HEK293 (cell line): Measurements from ENCODE around the gene PSMD8.

Source experiments
- CTCF ChIA-PET: fragments of 350-600 bp; formaldehyde crosslinking; extraction: SDS; loops from one replicate; lab custom pipeline; 2021; ENCODE audit warnings: antibody characterized with exemption; lab: Yijun Ruan, JAX
- POLR2A ChIA-PET: fragments of 300-600 bp; formaldehyde crosslinking; extraction: SDS; loops from one replicate; lab custom pipeline; 2020; ENCODE audit warnings: antibody characterized with exemption, inconsistent platforms; lab: Yijun Ruan, JAX
- H3K27ac ChIP-seq: fragments of 200-500 bp; sonication (Bioruptor generic); 2 replicates; pipeline ENCODE4 v1.5.1; 2014; ENCODE audit warnings: low read depth, low read length, control low read depth, inconsistent platforms; ENCODE audit errors: extremely low read depth
- H3K36me3 ChIP-seq, 2 experiments: fragments of 200-500 bp in 1 of 2; sonication (Bioruptor generic) in 1 of 2; 1 replicate in 1 of 2; 2 replicates in 1 of 2; pipeline ENCODE4 v1.5.1; 2014 to 2017; ENCODE audit warnings: inconsistent platforms in 2 of 2, low read length in 2 of 2; ENCODE audit not compliant: control insufficient read depth in 2 of 2, insufficient read depth in 1 of 2
- H3K4me1 ChIP-seq: fragments of 200-500 bp; sonication (Bioruptor generic); 2 replicates; pipeline ENCODE4 v1.5.1; 2014; ENCODE audit warnings: mild to moderate bottlenecking, low read length, inconsistent platforms; ENCODE audit not compliant: control insufficient read depth, insufficient read depth
- H3K4me3 ChIP-seq: 2 replicates; pipeline ENCODE4 v1.5.1; 2011; ENCODE audit warnings: low read depth, mild to moderate bottlenecking, control low read depth, low read length, moderate library complexity
- H3K9me3 ChIP-seq: fragments of 200-500 bp; sonication (Bioruptor generic); 2 replicates; pipeline ENCODE4 v1.5.1; 2014; ENCODE audit warnings: low read depth, low read length, inconsistent platforms; ENCODE audit not compliant: control insufficient read depth, insufficient read depth
- EGR2 ChIP-seq: fragments of 450-650 bp; formaldehyde crosslinking; IDR thresholded peaks from 2 replicates; pipeline ENCODE4 v1.5.1; 2016; ENCODE audit warnings: low read depth, missing biosample characterization, missing genetic modification characterization
- ELK4 ChIP-seq: IDR thresholded peaks from 2 replicates; pipeline ENCODE4 v1.6.1; 2011; ENCODE audit warnings: mild to moderate bottlenecking, low read depth, low read length, borderline replicate concordance
- HOXD13 ChIP-seq: sonication (generic); formaldehyde crosslinking; IDR thresholded peaks from 2 replicates; pipeline ENCODE4 v1.8.0; 2022; ENCODE audit warnings: missing genetic modification reagents, borderline replicate concordance
- ZBTB17 ChIP-seq: fragments of 450-650 bp; formaldehyde crosslinking; IDR thresholded peaks from 2 replicates; pipeline ENCODE4 v1.5.1; 2016; ENCODE audit warnings: missing biosample characterization, missing genetic modification characterization
- ZFP41 ChIP-seq: fragments of 450-650 bp; formaldehyde crosslinking; IDR thresholded peaks from 2 replicates; pipeline ENCODE4 v1.5.1; 2016; ENCODE audit warnings: missing biosample characterization, missing genetic modification characterization, borderline replicate concordance
- ZIC2 ChIP-seq: fragments of 450-650 bp; formaldehyde crosslinking; IDR thresholded peaks from 2 replicates; pipeline ENCODE4 v1.5.1; 2016; ENCODE audit warnings: missing biosample characterization, missing genetic modification characterization
- ZNF114 ChIP-seq: fragments of 450-650 bp; formaldehyde crosslinking; IDR thresholded peaks from 2 replicates; pipeline ENCODE4 v1.5.0; 2017; ENCODE audit warnings: missing biosample characterization, missing genetic modification characterization
- ZNF155 ChIP-seq: fragments of 450-650 bp; formaldehyde crosslinking; IDR thresholded peaks from 2 replicates; pipeline ENCODE4 v1.5.1; 2016; ENCODE audit warnings: missing biosample characterization, missing genetic modification characterization
- ZNF223 ChIP-seq: fragments of 450-650 bp; formaldehyde crosslinking; IDR thresholded peaks from 2 replicates; pipeline ENCODE4 v1.5.1; 2016; ENCODE audit warnings: missing biosample characterization, missing genetic modification characterization
- ZNF23 ChIP-seq: fragments of 450-650 bp; formaldehyde crosslinking; IDR thresholded peaks from 2 replicates; pipeline ENCODE4 v1.5.1; 2016; ENCODE audit warnings: missing biosample characterization, missing genetic modification characterization, borderline replicate concordance
- ZNF292 ChIP-seq: fragments of 450-650 bp; formaldehyde crosslinking; IDR thresholded peaks from 2 replicates; pipeline ENCODE4 v1.5.1; 2016; ENCODE audit warnings: low read depth, missing biosample characterization, missing genetic modification characterization, borderline replicate concordance
- ZNF302 ChIP-seq: fragments of 450-650 bp; formaldehyde crosslinking; IDR thresholded peaks from 2 replicates; pipeline ENCODE4 v1.5.1; 2016; ENCODE audit warnings: missing biosample characterization, missing genetic modification characterization, low read depth
- ZNF335 ChIP-seq: fragments of 450-650 bp; formaldehyde crosslinking; conservative IDR thresholded peaks from 2 replicates; pipeline ENCODE4 v1.5.1; 2016; ENCODE audit warnings: missing biosample characterization, missing genetic modification characterization
- ZNF362 ChIP-seq: fragments of 450-650 bp; formaldehyde crosslinking; IDR thresholded peaks from 2 replicates; pipeline ENCODE4 v1.5.1; 2016; ENCODE audit warnings: missing biosample characterization, missing genetic modification characterization
- ZNF513 ChIP-seq: fragments of 450-650 bp; IDR thresholded peaks from 2 replicates; pipeline ENCODE4 v1.5.1; 2018; ENCODE audit warnings: missing biosample characterization, missing genetic modification characterization
- ZNF548 ChIP-seq: fragments of 450-650 bp; formaldehyde crosslinking; IDR thresholded peaks from 2 replicates; pipeline ENCODE4 v1.5.1; 2016; ENCODE audit warnings: missing biosample characterization, missing genetic modification characterization
- ZSCAN18 ChIP-seq: fragments of 450-650 bp; formaldehyde crosslinking; IDR thresholded peaks from 2 replicates; pipeline ENCODE4 v1.5.1; 2016; ENCODE audit warnings: missing biosample characterization, missing genetic modification characterization

Gene PSMD8

GRCh38 chr19:38417544-38418506 is 43.5 kb downstream of the PSMD8 start (continued):
- TF ChIP-seq HOXD13 (CRISPR knock-in tag) (no peak), ZNF335 (tag by site-specific recombination) (peak; percentile 88), EGR2 (peak; percentile 20; the same call in 1 of the 2 replicates)

GRCh38 chr19:38420935-38421334 is 46.6 kb downstream of the PSMD8 start:
- TF ChIP-seq ZNF335 (tag by site-specific recombination) = no peak
- Histone ChIP-seq H3K4me1 (peaks cover 11% of the 10 kb centered on the region), H3K9me3 (no peaks in the 10 kb centered on the region), H3K36me3 (no peaks in the 10 kb centered on the region), H3K4me3 (no peak overlapping the region), H3K27ac (no peak overlapping the region)
- CTCF ChIA-PET = interaction anchor here (1.9 kb wide), 1 partner anchor 19 kb away, joined by 9 read pairs; the partner anchor contains the start of gene FAM98C
- POLR2A ChIA-PET = interaction anchor here (0.6 to 1.4 kb wide), 2 partner anchors 198 to 421 kb away, joined by 4 to 5 read pairs; partner anchors contain the start of gene EIF3K

- H3K27ac ChIP-seq = no peak overlapping the region
- POLR2A ChIA-PET = no interaction called here
- TF ChIP-seq ZNF223 = no peak
- no peak for TF ChIP-seq ZNF302 (tag by site-specific recombination)
- no peak for TF ChIP-seq ZNF155 (tag by site-specific recombination)
- no peak for TF ChIP-seq ELK4
- no peak for TF ChIP-seq ZFP41 (tag by site-specific recombination)
- TF ChIP-seq ZSCAN18 = no peak
- TF ChIP-seq ZNF23 (tag by site-specific recombination) = no peak
- no peak for TF ChIP-seq ZNF292 (tag by site-specific recombination)
- no peak for TF ChIP-seq ZNF114 (tag by site-specific recombination)
- CTCF ChIA-PET = interaction anchor here (1.0 to 1.9 kb wide), 3 partner anchors 19 to 68 kb away, joined by 3 to 9 read pairs (median 5); partner anchors contain the start of gene FAM98C
- no peak overlapping the region for H3K4me3 ChIP-seq
- no peaks in the 10 kb centered on the region for H3K9me3 ChIP-seq
- no peaks in the 10 kb centered on the region for H3K36me3 ChIP-seq
- H3K4me1 ChIP-seq = peaks cover 11% of the 10 kb centered on the region
These were observed 47.5 kb downstream of the PSMD8 start for GRCh38 chr19:38421856-38422255.

- no peak for TF ChIP-seq ZNF513
- peak; percentile 56; the same call in 1 of the 2 replicates for TF ChIP-seq ZIC2 (tag by site-specific recombination)
- TF ChIP-seq ZNF362 = no peak
- TF ChIP-seq ZBTB17 = peak; percentile 99
- no peak for TF ChIP-seq ZNF548 (tag by site-specific recombination)
- Histone ChIP-seq H3K9me3 (no peaks in the 10 kb centered on the region), H3K4me1 (peaks cover 9% of the 10 kb centered on the region), H3K36me3 (no peaks in the 10 kb centered on the region), H3K4me3 (no peak overlapping the region), H3K27ac (no peak overlapping the region)
- ChIA-PET POLR2A (no interaction called here), CTCF (interaction anchor here (1.0 to 1.1 kb wide), 2 partner anchors 57 to 67 kb away, joined by 3 to 5 read pairs; no protein-coding TSS in a partner anchor)
These were observed 48.1 kb downstream of the PSMD8 start for GRCh38 chr19:38422438-38422837.
